ENCODE data around the gene PDK4. TPM values are rescaled to one million over a fixed set of nuclear protein-coding genes. Genes with fewer than 3 reads are reported as not detected.

The PDK4 gene
- total and polyA plus RNA-seq, 9 of the 15 experiments (the other 6 are each of a cell fraction or from before 2014, with no cell fraction given): 0.03 to 0.24 (median 0.08) TPM; not detected in 2

DNA sequence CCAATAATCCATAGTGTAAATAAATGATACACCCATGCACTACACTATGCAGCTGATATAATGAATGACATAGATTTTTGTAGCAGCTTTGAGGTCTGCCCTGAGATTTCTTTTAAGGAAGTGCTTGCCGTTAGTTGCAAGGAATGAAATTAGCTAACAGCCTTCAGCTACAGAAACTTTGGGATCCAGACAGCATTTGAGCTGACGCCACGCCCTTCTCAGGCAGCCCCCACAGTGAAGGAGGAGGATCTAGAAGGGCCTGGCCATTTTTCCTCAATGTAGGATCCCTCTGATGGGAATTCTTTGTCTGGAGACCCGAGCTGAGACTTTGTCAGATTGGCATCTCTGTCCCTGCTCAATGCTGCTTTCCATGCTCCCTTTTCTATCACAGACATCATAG is 6.1 kb upstream of the PDK4 start:
- H3K4me3 ChIP-seq: no peak overlapping the region
- H3K27ac ChIP-seq (ENCODE audit: extremely low read depth, low read depth, low read length): no peak overlapping the region
- 4% methylated on average over 4 of the region's 4 CpGs for WGBS (ENCODE audit: insufficient coverage, low coverage, missing lambda C conversion rate)
- CTCF ChIA-PET (ENCODE audit: low intra/inter-chr PET ratio): no interaction called here
- no peak overlapping the region for H2AFZ ChIP-seq (ENCODE audit: low read depth, low read length)
- no peaks in the 10 kb centered on the region for H3K36me3 ChIP-seq (ENCODE audit: control insufficient read depth, insufficient read depth, low read length)
- H3K9me1 ChIP-seq (ENCODE audit: control insufficient read depth, insufficient read depth, low read length): no peaks in the 10 kb centered on the region
- POLR2A ChIA-PET: no interaction called here
- BruUV-seq (replicated peaks): no TSS peak
- H3K4me1 ChIP-seq (replicated peaks in 1 of 2; ENCODE audit: control insufficient read depth in 2 of 2, insufficient read depth in 2 of 2, low read length in 2 of 2): peaks cover 0 to 3% of the 10 kb centered on the region in 2 experiments; a peak in 1 of 5 replicates
- TF ChIP-seq TSC22D4 (tag; IDR thresholded peaks at IDR 0.05): no peak
- no peak for TF ChIP-seq RB1 (IDR thresholded peaks at IDR 0.05; ENCODE audit: low read depth)
- TF ChIP-seq, protein P1, sequence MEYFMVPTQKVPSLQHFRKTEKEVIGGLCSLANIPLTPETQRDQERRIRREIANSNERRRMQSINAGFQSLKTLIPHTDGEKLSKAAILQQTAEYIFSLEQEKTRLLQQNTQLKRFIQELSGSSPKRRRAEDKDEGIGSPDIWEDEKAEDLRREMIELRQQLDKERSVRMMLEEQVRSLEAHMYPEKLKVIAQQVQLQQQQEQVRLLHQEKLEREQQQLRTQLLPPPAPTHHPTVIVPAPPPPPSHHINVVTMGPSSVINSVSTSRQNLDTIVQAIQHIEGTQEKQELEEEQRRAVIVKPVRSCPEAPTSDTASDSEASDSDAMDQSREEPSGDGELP (CRISPR knock-in tag; IDR thresholded peaks at IDR 0.05; ENCODE audit: borderline replicate concordance): no peak
- TF ChIP-seq ZNF143 (CRISPR knock-in tag; IDR thresholded peaks at IDR 0.05): no peak
- no peak for TF ChIP-seq ZC3H11A (IDR thresholded peaks at IDR 0.05; ENCODE audit: low read depth, low read length)
- TF ChIP-seq, protein P2, sequence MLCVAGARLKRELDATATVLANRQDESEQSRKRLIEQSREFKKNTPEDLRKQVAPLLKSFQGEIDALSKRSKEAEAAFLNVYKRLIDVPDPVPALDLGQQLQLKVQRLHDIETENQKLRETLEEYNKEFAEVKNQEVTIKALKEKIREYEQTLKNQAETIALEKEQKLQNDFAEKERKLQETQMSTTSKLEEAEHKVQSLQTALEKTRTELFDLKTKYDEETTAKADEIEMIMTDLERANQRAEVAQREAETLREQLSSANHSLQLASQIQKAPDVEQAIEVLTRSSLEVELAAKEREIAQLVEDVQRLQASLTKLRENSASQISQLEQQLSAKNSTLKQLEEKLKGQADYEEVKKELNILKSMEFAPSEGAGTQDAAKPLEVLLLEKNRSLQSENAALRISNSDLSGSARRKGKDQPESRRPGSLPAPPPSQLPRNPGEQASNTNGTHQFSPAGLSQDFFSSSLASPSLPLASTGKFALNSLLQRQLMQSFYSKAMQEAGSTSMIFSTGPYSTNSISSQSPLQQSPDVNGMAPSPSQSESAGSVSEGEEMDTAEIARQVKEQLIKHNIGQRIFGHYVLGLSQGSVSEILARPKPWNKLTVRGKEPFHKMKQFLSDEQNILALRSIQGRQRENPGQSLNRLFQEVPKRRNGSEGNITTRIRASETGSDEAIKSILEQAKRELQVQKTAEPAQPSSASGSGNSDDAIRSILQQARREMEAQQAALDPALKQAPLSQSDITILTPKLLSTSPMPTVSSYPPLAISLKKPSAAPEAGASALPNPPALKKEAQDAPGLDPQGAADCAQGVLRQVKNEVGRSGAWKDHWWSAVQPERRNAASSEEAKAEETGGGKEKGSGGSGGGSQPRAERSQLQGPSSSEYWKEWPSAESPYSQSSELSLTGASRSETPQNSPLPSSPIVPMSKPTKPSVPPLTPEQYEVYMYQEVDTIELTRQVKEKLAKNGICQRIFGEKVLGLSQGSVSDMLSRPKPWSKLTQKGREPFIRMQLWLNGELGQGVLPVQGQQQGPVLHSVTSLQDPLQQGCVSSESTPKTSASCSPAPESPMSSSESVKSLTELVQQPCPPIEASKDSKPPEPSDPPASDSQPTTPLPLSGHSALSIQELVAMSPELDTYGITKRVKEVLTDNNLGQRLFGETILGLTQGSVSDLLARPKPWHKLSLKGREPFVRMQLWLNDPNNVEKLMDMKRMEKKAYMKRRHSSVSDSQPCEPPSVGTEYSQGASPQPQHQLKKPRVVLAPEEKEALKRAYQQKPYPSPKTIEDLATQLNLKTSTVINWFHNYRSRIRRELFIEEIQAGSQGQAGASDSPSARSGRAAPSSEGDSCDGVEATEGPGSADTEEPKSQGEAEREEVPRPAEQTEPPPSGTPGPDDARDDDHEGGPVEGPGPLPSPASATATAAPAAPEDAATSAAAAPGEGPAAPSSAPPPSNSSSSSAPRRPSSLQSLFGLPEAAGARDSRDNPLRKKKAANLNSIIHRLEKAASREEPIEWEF (CRISPR knock-in tag; IDR thresholded peaks at IDR 0.05): no peak
- TF ChIP-seq SPI1 (IDR thresholded peaks at IDR 0.05; ENCODE audit: borderline replicate concordance, low read depth, low read length): peak; percentile 8; the same call in 1 of the 2 replicates
- no peak for ATAC-seq
- in situ Hi-C loops (cut with MboI) (no loop called here), intact Hi-C loops (cut with micrococcal nuclease) (no loop called here)
- H3K9ac ChIP-seq (ENCODE audit: insufficient read depth in 1 of 2, low read depth in 2 of 2, low read length in 2 of 2): no peak overlapping the region
- no peak overlapping the region for H3K4me2 ChIP-seq (ENCODE audit: insufficient read depth, low read length)
- no peaks in the 10 kb centered on the region for H3K79me2 ChIP-seq (ENCODE audit: control insufficient read depth, insufficient read depth, low read length)
- no peaks in the 10 kb centered on the region for H3K27me3 ChIP-seq (ENCODE audit: control insufficient read depth in 2 of 2, insufficient read depth in 2 of 2, low read length in 2 of 2)
- H4K20me1 ChIP-seq (replicated peaks; ENCODE audit: control insufficient read depth, insufficient read depth, low read length): no peaks in the 10 kb centered on the region
- no peaks in the 10 kb centered on the region; the same call in 1 of the 2 replicates for H3K9me3 ChIP-seq (replicated peaks; ENCODE audit: control insufficient read depth, insufficient read depth, low read depth, low read length)
- no peak for FAIRE-seq
- DNase-seq (ENCODE audit: extremely low read depth in 1 of 4, low spot score in 3 of 4): no peak

Measured in K562 (cell line).